ENCODE results near the gene CHMP3.

- no peak for TF ChIP-seq CTCF (IDR thresholded peaks at IDR 0.05; ENCODE audit: insufficient read depth, low read length, poor library complexity, severe bottlenecking)
- TF ChIP-seq EZH2phosphoT487 (conservative IDR thresholded peaks at IDR 0.05; ENCODE audit: low read length), result no peak
Measured at GRCh38 chr2:86455181-86455580, 108.1 kb downstream of the CHMP3 start.

Data from SU-DHL-6 (cell line).